T-helper 1 cell (primary cell): ENCODE results near the gene DNER.
"Not testable (repeated sequence)": the region's sequence is repeated elsewhere in the genome, so short reads cannot be mapped to it uniquely, and the experiment has no call there.

Experiments used
- DNase-seq, 5 donors: peaks; one replicate each; pipeline ENCODE4 v3.0.0-alpha.2; 2012 to 2020
- total RNA-seq, 4 donors: gene quantifications; one replicate each; lab custom pipeline; 2026; lab: John Stamatoyannopoulos, UW

Gene DNER
- 0 reads per million in 4 donors for total RNA-seq

GRCh38 chr2:229714080-229714735, at the start of gene DNER:
Gene DNER (minus strand): TSS chr2:229714555. CDS start chr2:229714423, 132 bp downstream.
- DNase-seq: peak in 4 of 5 donors; percentile 12 to 44 (median 27)

GRCh38 chr2:229761663-229762062, 47.3 kb upstream of the DNER start:
- DNase-seq: no peak

GRCh38 chr2:229757462-229757861, 43.1 kb upstream of the DNER start:
- not testable (repeated sequence) for DNase-seq

- no peak for DNase-seq
These were observed 38.8 kb upstream of the DNER start for GRCh38 chr2:229752970-229753729.

- DNase-seq: no peak
These were observed 35.4 kb upstream of the DNER start for GRCh38 chr2:229749779-229750178.

- no peak for DNase-seq
These were observed 34.6 kb upstream of the DNER start for GRCh38 chr2:229748950-229749349.

- DNase-seq: not testable (repeated sequence)
These were observed 28.3 kb upstream of the DNER start for GRCh38 chr2:229742691-229743090.

GRCh38 chr2:229740279-229740678, 25.9 kb upstream of the DNER start:
- DNase-seq: no peak

GRCh38 chr2:229738024-229738625, 23.8 kb upstream of the DNER start:
- no peak for DNase-seq

- no peak for DNase-seq
These were observed 20.1 kb upstream of the DNER start for GRCh38 chr2:229734410-229734809.

GRCh38 chr2:229733611-229734245, 19.4 kb upstream of the DNER start:
- DNase-seq: no peak

- DNase-seq: no peak
These were observed 18.5 kb upstream of the DNER start for GRCh38 chr2:229732897-229733296.

GRCh38 chr2:229731916-229732315, 17.6 kb upstream of the DNER start:
- no peak for DNase-seq

GRCh38 chr2:229731363-229731762, 17.0 kb upstream of the DNER start:
- no peak for DNase-seq

- no peak for DNase-seq
These were observed 14.0 kb upstream of the DNER start for GRCh38 chr2:229728370-229728769.

- no peak for DNase-seq
These were observed 12.3 kb upstream of the DNER start for GRCh38 chr2:229726643-229727042.

GRCh38 chr2:229725716-229726574, 11.6 kb upstream of the DNER start:
- DNase-seq: no peak

- DNase-seq: not testable (repeated sequence)
These were observed 8.8 kb upstream of the DNER start for GRCh38 chr2:229723192-229723591.

- DNase-seq: no peak
These were observed 5.7 kb upstream of the DNER start for GRCh38 chr2:229719926-229720647.

GRCh38 chr2:229718057-229718456, 3.7 kb upstream of the DNER start:
- no peak for DNase-seq

- DNase-seq: peak in 2 of 5 donors; percentile 13 to 24
These were observed 1.6 kb upstream of the DNER start for GRCh38 chr2:229715895-229716507.
